ENCODE data around the gene SDC1. TPM values are rescaled to one million over a fixed set of nuclear protein-coding genes. Genes with fewer than 3 reads are reported as not detected.
"Not testable (repeated sequence)": the region's sequence is repeated elsewhere in the genome, so short reads cannot be mapped to it uniquely, and the experiment has no call there.

The SDC1 gene
- total RNA-seq, 6 donors from 2014 or later: 74.4 to 213 (median 154) TPM

DNA sequence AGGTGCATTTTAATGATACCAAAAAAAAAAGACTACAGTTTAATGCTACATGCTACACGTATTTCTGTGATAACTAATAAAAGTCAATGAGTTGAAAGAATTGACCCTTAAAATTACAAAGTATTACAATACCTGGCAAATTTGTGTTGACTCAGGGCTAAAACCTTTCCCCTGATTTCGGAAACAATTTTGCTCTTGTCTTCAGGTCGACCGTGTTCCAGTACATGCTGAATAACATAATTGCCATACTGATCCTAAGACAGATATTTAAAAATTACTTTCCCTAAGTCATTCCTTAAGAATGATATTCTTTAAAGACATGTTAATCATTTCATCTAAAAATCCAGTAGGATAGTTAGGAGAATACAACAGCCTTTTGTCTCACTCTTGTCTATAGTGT, 29.8 kb upstream of the SDC1 start:
- H3K27me3 ChIP-seq: no peaks in the 10 kb centered on the region
- no peak for DNase-seq
- no peak for ATAC-seq (ENCODE audit: low FRiP score in 2 of 2)
- 94 to 97% methylated on average over 4 of the region's 4 CpGs for WGBS, 2 donors
- no peak overlapping the region for H3K27ac ChIP-seq
- H3K9me3 ChIP-seq: no peaks in the 10 kb centered on the region
- no peaks in the 10 kb centered on the region for H3K4me1 ChIP-seq
- H3K36me3 ChIP-seq: peaks cover 35 to 93% (median 53%) of the 10 kb centered on the region in 4 donors
- no peak overlapping the region for H3K4me3 ChIP-seq
- TF ChIP-seq, protein P1, sequence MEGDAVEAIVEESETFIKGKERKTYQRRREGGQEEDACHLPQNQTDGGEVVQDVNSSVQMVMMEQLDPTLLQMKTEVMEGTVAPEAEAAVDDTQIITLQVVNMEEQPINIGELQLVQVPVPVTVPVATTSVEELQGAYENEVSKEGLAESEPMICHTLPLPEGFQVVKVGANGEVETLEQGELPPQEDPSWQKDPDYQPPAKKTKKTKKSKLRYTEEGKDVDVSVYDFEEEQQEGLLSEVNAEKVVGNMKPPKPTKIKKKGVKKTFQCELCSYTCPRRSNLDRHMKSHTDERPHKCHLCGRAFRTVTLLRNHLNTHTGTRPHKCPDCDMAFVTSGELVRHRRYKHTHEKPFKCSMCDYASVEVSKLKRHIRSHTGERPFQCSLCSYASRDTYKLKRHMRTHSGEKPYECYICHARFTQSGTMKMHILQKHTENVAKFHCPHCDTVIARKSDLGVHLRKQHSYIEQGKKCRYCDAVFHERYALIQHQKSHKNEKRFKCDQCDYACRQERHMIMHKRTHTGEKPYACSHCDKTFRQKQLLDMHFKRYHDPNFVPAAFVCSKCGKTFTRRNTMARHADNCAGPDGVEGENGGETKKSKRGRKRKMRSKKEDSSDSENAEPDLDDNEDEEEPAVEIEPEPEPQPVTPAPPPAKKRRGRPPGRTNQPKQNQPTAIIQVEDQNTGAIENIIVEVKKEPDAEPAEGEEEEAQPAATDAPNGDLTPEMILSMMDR (IDR thresholded peaks at IDR 0.05): no peak
- TF ChIP-seq EP300 (IDR thresholded peaks at IDR 0.05) (no peak), POLR2A (IDR thresholded peaks at IDR 0.05) (no peak), POLR2AphosphoS5 (IDR thresholded peaks at IDR 0.05) (no peak)

- TF ChIP-seq, protein P1 (IDR thresholded peaks at IDR 0.05): no peak
- no peak for TF ChIP-seq EP300 (IDR thresholded peaks at IDR 0.05)
- TF ChIP-seq POLR2A (IDR thresholded peaks at IDR 0.05): no peak
- TF ChIP-seq POLR2AphosphoS5 (IDR thresholded peaks at IDR 0.05): no peak
- H3K36me3 ChIP-seq: peaks cover 21 to 86% (median 53%) of the 10 kb centered on the region in 4 donors
- no peak for ATAC-seq (ENCODE audit: low FRiP score in 2 of 2)
Observed at GRCh38 chr2:20250436-20250835, 25.5 kb upstream of the SDC1 start.

DNA sequence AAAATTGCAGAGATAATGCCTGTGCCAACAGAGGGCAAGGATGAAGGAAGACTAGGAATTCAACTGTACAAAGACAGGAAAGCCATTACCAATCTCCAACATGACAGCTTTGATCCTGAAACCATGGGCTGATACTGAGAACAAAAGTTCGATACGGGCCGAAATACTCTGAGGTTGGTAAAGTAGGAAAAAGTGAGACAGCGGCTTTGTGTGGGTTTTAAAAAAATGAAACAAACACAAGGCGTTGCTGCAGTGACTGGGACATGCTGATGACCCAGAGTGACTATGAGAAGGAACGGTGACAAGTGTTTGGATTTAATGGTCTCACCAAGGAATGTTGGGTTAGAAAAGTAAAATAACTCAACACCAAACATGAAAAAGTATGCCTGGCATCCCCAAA, 24.2 kb upstream of the SDC1 start:
- Histone ChIP-seq H3K4me3 (no peak overlapping the region), H3K36me3 (peaks cover 13 to 73% (median 42%) of the 10 kb centered on the region in 4 donors), H3K27ac (no peak overlapping the region), H3K9me3 (no peaks in the 10 kb centered on the region), H3K27me3 (no peaks in the 10 kb centered on the region), H3K4me1 (no peaks in the 10 kb centered on the region)
- ATAC-seq (ENCODE audit: low FRiP score in 2 of 2) (no peak), DNase-seq (no peak)
- TF ChIP-seq, protein P1 (IDR thresholded peaks at IDR 0.05): no peak
- no peak for TF ChIP-seq EP300 (IDR thresholded peaks at IDR 0.05)
- no peak for TF ChIP-seq POLR2A (IDR thresholded peaks at IDR 0.05)
- no peak for TF ChIP-seq POLR2AphosphoS5 (IDR thresholded peaks at IDR 0.05)
- 94% methylated on average over 6 of the region's 6 CpGs for WGBS, 2 donors

More at GRCh38 chr2:20250436-20250835, 25.5 kb upstream of the SDC1 start:
- Histone ChIP-seq H3K9me3 (no peaks in the 10 kb centered on the region), H3K27ac (no peak overlapping the region), H3K4me3 (no peak overlapping the region), H3K27me3 (no peaks in the 10 kb centered on the region), H3K4me1 (no peaks in the 10 kb centered on the region)
- DNase-seq: no peak

DNA sequence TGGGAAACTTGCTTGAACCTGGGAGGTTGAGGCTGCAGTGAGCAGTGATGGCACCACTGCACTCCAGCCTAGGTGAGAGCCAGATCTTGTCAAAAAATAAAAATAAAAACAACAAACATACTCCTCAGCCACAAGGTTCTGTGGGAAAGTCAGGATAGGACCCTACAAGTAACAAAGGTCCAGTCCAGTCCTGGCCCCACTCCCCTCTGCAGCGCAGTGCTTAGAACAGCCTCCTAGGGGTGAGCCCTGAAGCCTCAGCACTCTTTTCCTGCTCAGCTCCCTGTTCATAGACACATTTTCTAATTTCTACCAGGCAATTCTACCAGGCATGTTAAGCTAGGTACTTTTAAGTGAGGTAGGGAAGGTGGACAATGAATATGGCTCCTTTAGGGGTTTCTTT, 22.2 kb upstream of the SDC1 start:
- TF ChIP-seq, protein P1 (IDR thresholded peaks at IDR 0.05): no peak
- no peak for TF ChIP-seq EP300 (IDR thresholded peaks at IDR 0.05)
- TF ChIP-seq POLR2AphosphoS5 (IDR thresholded peaks at IDR 0.05): no peak
- TF ChIP-seq POLR2A (IDR thresholded peaks at IDR 0.05): no peak
- no peak overlapping the region for H3K4me3 ChIP-seq
- 96 to 100% methylated on average over 1 of the region's 1 CpG for WGBS, 2 donors
- H3K9me3 ChIP-seq: no peaks in the 10 kb centered on the region
- no peak for ATAC-seq (ENCODE audit: low FRiP score in 2 of 2)
- no peak for DNase-seq
- no peaks in the 10 kb centered on the region for H3K27me3 ChIP-seq
- peaks cover 4 to 52% (median 28%) of the 10 kb centered on the region in 4 donors for H3K36me3 ChIP-seq
- no peak overlapping the region for H3K27ac ChIP-seq
- peaks cover 0 to 4% (median 2%) of the 10 kb centered on the region in 4 donors for H3K4me1 ChIP-seq

GRCh38 chr2:20243637-20244036, 18.7 kb upstream of the SDC1 start:
- ATAC-seq (ENCODE audit: low FRiP score in 2 of 2); DNase-seq; H3K4me1 ChIP-seq; H3K27me3 ChIP-seq; H3K9me3 ChIP-seq; H3K27ac ChIP-seq; H3K4me3 ChIP-seq: not testable (repeated sequence)
- peaks cover 0 to 22% (median 13%) of the 10 kb centered on the region in 4 donors for H3K36me3 ChIP-seq
- WGBS, 2 donors: 85 to 91% methylated on average over 5 of the region's 5 CpGs

Data from upper lobe of left lung (tissue), 6 donors.